Skeletal muscle tissue (tissue), 4 donors: ENCODE data around the gene RUNDC3A. TPM values are rescaled to one million over a fixed set of nuclear protein-coding genes. Genes with fewer than 3 reads are reported as not detected.
A peak's percentile ranks its signal among the peaks of the same experiment; 100 is the strongest.

Experiments used
- H3K27ac ChIP-seq: one replicate; pipeline ENCODE4 v1.7.0; 2013; ENCODE audit warnings: mild to moderate bottlenecking, low read depth, low read length, inconsistent platforms
- H3K27me3 ChIP-seq, 3 donors: one replicate each; pipeline ENCODE4 v1.7.0; 2013; ENCODE audit warnings: low read length in 3 of 3; ENCODE audit not compliant: control insufficient read depth in 3 of 3, insufficient read depth in 3 of 3
- H3K36me3 ChIP-seq, 3 donors: one replicate each; pipeline ENCODE4 v1.7.0; 2013; ENCODE audit warnings: low read length in 3 of 3; ENCODE audit not compliant: control insufficient read depth in 3 of 3, insufficient read depth in 3 of 3
- H3K4me1 ChIP-seq, 3 donors: one replicate each; pipeline ENCODE4 v1.7.0; 2013; ENCODE audit warnings: low read length in 3 of 3, mild to moderate bottlenecking in 3 of 3; ENCODE audit not compliant: control insufficient read depth in 3 of 3, insufficient read depth in 3 of 3
- H3K4me3 ChIP-seq, 3 donors: one replicate each; pipeline ENCODE4 v1.7.0; 2013; ENCODE audit warnings: low read length in 3 of 3
- H3K9ac ChIP-seq, 3 donors: one replicate each; pipeline ENCODE4 v1.7.0; 2013; ENCODE audit warnings: low read length in 3 of 3, mild to moderate bottlenecking in 3 of 3, moderate library complexity in 2 of 3, low read depth in 1 of 3
- H3K9me3 ChIP-seq, 3 donors: one replicate each; pipeline ENCODE4 v1.7.0; 2013; ENCODE audit warnings: low read length in 3 of 3; ENCODE audit not compliant: control insufficient read depth in 3 of 3
- total RNA-seq: library from RNA; depleted of rRNA; stranded (reverse); fragments of >200 nt; gene quantifications from one replicate; pipeline ENCODE4 v1.2.3, GENCODE V29; 2014
- donor health status: Osteomylitis.

Gene RUNDC3A
- total RNA-seq, 1 donor from 2014 or later = 6.8 TPM

GRCh38 chr17:44269535-44270240 is 38.7 kb upstream of the RUNDC3A start:
- Histone ChIP-seq H3K4me1 (peaks cover 6 to 16% (median 9%) of the 10 kb centered on the region in 3 donors), H3K27ac (no peak overlapping the region)

GRCh38 chr17:44272321-44272951 is 36.0 kb upstream of the RUNDC3A start:
- Histone ChIP-seq H3K9ac (no peak overlapping the region), H3K4me1 (peaks cover 6 to 16% (median 9%) of the 10 kb centered on the region in 3 donors), H3K27ac (no peak overlapping the region), H3K9me3 (no peaks in the 10 kb centered on the region), H3K4me3 (no peak overlapping the region), H3K36me3 (no peaks in the 10 kb centered on the region), H3K27me3 (peaks cover 0 to 8% (median 0%) of the 10 kb centered on the region in 3 donors)

More at GRCh38 chr17:44269535-44270240, 38.7 kb upstream of the RUNDC3A start:
- peaks cover 0 to 8% (median 0%) of the 10 kb centered on the region in 3 donors for H3K27me3 ChIP-seq
- H3K9ac ChIP-seq = peak overlapping the region in 1 of 3 donors; percentile 8
- H3K36me3 ChIP-seq = no peaks in the 10 kb centered on the region
- H3K9me3 ChIP-seq = no peaks in the 10 kb centered on the region
- H3K4me3 ChIP-seq = no peak overlapping the region

GRCh38 chr17:44272954-44273353 is 35.4 kb upstream of the RUNDC3A start:
- Histone ChIP-seq H3K9ac (no peak overlapping the region), H3K27ac (no peak overlapping the region), H3K27me3 (peaks cover 0 to 8% (median 0%) of the 10 kb centered on the region in 3 donors), H3K4me3 (no peak overlapping the region), H3K9me3 (no peaks in the 10 kb centered on the region), H3K36me3 (no peaks in the 10 kb centered on the region), H3K4me1 (peaks cover 6 to 16% (median 9%) of the 10 kb centered on the region in 3 donors)

- Histone ChIP-seq H3K27ac (no peak overlapping the region), H3K4me3 (no peak overlapping the region), H3K4me1 (peaks cover 6 to 16% (median 9%) of the 10 kb centered on the region in 3 donors), H3K27me3 (peaks cover 0 to 8% (median 0%) of the 10 kb centered on the region in 3 donors), H3K9me3 (no peaks in the 10 kb centered on the region), H3K36me3 (no peaks in the 10 kb centered on the region), H3K9ac (no peak overlapping the region)
Measured at GRCh38 chr17:44273607-44274006, 34.8 kb upstream of the RUNDC3A start.

- no peak overlapping the region for H3K27ac ChIP-seq
- H3K9ac ChIP-seq = no peak overlapping the region
Measured at GRCh38 chr17:44277976-44278375, 30.4 kb upstream of the RUNDC3A start.

GRCh38 chr17:44279346-44279665 is 29.1 kb upstream of the RUNDC3A start:
- Histone ChIP-seq H3K9ac (no peak overlapping the region), H3K27ac (peak overlapping the region; percentile 72)

More at GRCh38 chr17:44277976-44278375, 30.4 kb upstream of the RUNDC3A start:
- Histone ChIP-seq H3K36me3 (no peaks in the 10 kb centered on the region), H3K4me3 (no peak overlapping the region), H3K9me3 (no peaks in the 10 kb centered on the region), H3K27me3 (no peaks in the 10 kb centered on the region), H3K4me1 (peaks cover 9 to 18% (median 11%) of the 10 kb centered on the region in 3 donors)

DNA sequence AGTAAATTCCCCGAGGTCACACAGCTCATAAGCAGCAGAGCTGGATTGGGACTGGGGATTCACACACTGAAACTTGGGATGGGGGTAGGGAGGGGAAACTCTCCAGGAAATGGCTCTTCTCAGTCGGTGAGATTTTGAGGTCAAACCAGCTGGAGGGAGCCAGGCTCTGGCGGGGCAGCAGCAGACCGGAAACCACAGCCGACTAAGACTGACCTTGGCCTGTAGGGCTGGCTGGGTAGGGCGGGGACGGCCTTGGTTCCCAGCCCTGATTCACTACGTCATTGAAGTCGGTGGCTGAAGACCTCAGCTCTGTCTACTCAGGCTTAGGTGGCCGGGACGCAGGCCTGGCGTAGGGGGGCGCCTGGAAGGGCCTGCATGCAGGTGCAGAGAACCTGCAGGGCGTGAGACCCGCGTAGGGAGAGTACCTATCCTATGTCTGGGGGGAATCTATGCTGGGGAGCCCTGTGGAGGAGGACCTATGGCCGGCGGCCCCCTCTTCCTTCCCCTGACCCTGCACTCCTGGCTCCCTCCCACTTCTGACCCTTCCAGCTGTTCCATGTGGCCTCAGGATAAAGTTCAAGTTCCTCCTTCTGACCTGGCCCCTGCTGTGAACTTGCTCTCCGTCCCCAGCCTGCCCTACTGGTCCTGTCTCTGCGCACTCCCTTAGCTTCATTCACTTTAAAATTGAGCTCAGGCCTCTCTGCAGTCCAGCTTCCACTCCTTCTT is 28.6 kb upstream of the RUNDC3A start:
- H3K4me3 ChIP-seq = no peak overlapping the region
- peak overlapping the region in 2 of 3 donors; percentile 33 to 45 for H3K9ac ChIP-seq

More at GRCh38 chr17:44279346-44279665, 29.1 kb upstream of the RUNDC3A start:
- Histone ChIP-seq H3K9me3 (no peaks in the 10 kb centered on the region), H3K36me3 (no peaks in the 10 kb centered on the region), H3K27me3 (no peaks in the 10 kb centered on the region), H3K4me1 (peaks cover 9 to 16% (median 11%) of the 10 kb centered on the region in 3 donors), H3K4me3 (no peak overlapping the region)

DNA sequence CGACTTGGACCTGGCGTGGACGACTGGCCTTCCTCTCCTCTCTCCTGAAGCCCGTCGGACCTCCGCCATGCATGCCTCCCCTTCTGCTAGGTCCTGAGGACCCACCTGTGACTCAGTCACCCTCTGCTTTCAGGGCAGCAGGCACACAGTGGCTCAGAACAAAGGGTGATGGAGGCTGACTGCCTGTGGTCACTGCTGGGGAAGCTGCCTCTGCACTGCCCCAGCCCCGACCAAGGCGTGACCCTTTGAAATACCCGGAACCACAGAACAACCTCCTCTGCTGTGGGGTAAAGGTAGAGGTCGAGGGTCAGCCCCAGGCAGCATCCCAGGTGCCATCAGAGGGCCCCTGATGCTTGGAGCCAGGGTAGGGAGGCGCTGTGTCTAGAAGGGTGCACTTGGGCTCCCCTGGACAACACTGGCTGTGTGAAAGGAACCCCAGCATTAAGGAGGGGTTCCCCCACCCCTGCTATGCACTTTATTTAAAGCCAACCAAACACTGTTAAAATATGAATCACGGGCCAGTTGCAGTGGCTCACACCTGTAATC is 27.9 kb upstream of the RUNDC3A start:
- H3K36me3 ChIP-seq = no peaks in the 10 kb centered on the region
- peaks cover 9 to 16% (median 11%) of the 10 kb centered on the region in 3 donors for H3K4me1 ChIP-seq
- H3K27me3 ChIP-seq = no peaks in the 10 kb centered on the region
- H3K4me3 ChIP-seq = no peak overlapping the region
- H3K27ac ChIP-seq = peak overlapping the region; percentile 72
- no peaks in the 10 kb centered on the region for H3K9me3 ChIP-seq
- H3K9ac ChIP-seq = no peak overlapping the region

More for the DNA sequence above, 28.6 kb upstream of the RUNDC3A start:
- H3K4me1 ChIP-seq = peaks cover 9 to 16% (median 11%) of the 10 kb centered on the region in 3 donors
- no peaks in the 10 kb centered on the region for H3K27me3 ChIP-seq
- H3K36me3 ChIP-seq = no peaks in the 10 kb centered on the region
- H3K9me3 ChIP-seq = no peaks in the 10 kb centered on the region
- peak overlapping the region; percentile 72 for H3K27ac ChIP-seq

DNA sequence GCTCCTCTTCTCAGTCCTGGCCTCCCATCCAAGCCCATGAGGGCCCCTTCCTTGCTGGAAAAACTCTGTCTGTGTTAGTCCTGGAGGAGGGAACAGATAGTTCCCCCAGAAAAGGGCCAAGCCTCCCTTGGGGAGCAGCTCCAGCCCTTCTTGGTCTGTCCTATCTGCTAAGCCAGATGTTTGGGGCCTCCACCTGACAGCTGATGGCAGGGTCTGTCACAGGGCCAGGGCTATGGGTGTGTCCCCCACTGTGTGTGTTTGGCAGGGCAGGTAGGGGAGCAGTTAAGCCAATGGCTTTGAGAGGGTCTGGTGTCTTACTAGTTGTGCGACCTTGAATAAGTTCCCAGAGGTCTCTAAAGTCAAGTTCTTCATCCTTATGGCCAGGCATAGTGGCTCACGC is 26.8 kb upstream of the RUNDC3A start:
- Histone ChIP-seq H3K9me3 (no peaks in the 10 kb centered on the region), H3K36me3 (no peaks in the 10 kb centered on the region), H3K27ac (no peak overlapping the region), H3K4me3 (no peak overlapping the region), H3K4me1 (peaks cover 9 to 16% (median 11%) of the 10 kb centered on the region in 3 donors), H3K27me3 (no peaks in the 10 kb centered on the region), H3K9ac (no peak overlapping the region)
